NCI-H526 (cell line): ENCODE data around the gene MAMSTR.

ENCODE experiments used
- DNase-seq, 2 experiments: peaks; one replicate each; lab custom pipeline; 2025; lab: John Stamatoyannopoulos, UW

Gene MAMSTR

GRCh38 chr19:48663667-48664066, 55.9 kb downstream of the MAMSTR start:
- no peak for DNase-seq
